NB4 (cell line): Measurements from ENCODE around the gene SLC4A7.

Experiments used
- CTCF ChIP-seq: IDR thresholded peaks from one replicate; pipeline ENCODE4 v1.5.1; 2012; ENCODE audit warnings: low read depth, low read length
- MAX ChIP-seq: IDR thresholded peaks from 2 replicates; pipeline ENCODE4 v1.6.1; 2011; ENCODE audit warnings: low read depth, low read length

- no peak for TF ChIP-seq CTCF
- TF ChIP-seq MAX: no peak
Observed at GRCh38 chr3:27333843-27334242, 150.3 kb downstream of the SLC4A7 start.
